HG02571 (cell line): Measurements from ENCODE around the gene GLYATL2.

Experiments used
- ATAC-seq: cut with Tn5 transposase; IDR thresholded peaks from one replicate; pipeline ENCODE4 v1.9.1; 2021; ENCODE audit warnings: mild to moderate bottlenecking, moderate library complexity; ENCODE audit not compliant: unreplicated experiment

The GLYATL2 gene

DNA sequence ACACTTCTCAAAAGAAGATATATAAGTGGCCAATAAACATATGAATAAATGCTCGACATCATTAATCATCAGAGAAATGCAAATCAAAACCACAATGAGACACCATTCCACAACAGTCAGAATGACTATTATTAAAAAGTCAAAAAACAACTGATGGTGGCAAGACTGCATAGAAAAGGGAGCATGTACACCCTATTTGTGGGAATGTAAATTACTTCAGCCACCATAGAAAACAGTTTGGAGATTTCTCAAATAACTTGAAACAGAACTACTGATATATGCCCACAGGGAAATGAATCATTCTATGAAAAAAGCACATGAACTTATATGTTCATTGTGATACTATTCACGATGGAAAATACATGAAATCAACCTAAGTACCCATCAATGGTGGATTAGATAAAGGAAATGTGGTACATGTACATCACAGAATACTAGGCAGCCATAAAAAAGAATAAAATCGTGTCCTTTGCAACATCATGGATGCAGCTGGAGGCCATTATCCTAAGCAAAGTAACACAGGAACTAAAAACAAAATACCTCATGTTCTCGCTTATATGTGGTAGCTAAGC, 42.4 kb downstream of the GLYATL2 start:
- ATAC-seq: no peak

GRCh38 chr11:58801302-58801701, 43.2 kb downstream of the GLYATL2 start:
- ATAC-seq: no peak

DNA sequence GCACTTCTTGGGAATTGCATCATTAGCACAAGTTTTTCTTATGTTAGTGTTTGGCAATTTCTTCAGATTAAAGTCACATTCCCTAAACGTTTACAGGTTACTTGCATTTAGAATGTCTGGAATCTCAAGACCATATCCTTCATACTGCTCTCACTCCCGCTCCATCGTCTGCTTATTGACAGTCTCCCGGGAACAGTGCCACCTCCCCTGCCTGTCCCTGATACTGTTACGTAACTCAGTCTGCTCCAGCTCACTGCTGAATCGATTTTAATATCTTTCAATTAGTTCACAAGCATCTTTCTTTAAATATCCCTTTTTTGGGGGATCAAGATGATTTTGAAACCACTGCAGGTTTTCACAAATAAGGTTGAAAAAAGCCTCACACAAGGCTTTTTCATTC, 48.2 kb downstream of the GLYATL2 start:
- ATAC-seq: no peak

- peak; percentile 95 for ATAC-seq
Observed at GRCh38 chr11:58788355-58789023, 56.0 kb downstream of the GLYATL2 start.

- ATAC-seq: peak; percentile 5
Observed at GRCh38 chr11:58787903-58788302, 56.6 kb downstream of the GLYATL2 start.

DNA sequence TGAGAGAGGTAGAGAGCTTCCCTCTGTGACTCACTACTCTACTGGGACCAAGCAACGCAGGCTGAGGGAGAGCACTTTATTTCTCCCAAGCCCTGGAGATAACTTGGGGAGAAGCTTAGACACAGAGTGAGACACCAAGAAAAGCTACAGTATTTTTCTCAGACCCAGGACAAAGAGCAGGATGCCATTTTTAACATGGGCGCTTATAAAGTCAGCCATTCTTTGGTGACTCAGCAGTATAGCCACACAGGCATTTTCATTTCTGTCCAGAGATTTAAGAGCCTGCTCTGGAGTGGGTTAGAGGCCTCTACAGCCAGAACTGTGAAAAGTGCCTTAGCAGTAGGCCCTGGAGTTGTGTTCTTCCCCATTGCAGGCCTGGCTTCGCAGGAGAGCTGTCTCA, 57.8 kb downstream of the GLYATL2 start:
- ATAC-seq: no peak

DNA sequence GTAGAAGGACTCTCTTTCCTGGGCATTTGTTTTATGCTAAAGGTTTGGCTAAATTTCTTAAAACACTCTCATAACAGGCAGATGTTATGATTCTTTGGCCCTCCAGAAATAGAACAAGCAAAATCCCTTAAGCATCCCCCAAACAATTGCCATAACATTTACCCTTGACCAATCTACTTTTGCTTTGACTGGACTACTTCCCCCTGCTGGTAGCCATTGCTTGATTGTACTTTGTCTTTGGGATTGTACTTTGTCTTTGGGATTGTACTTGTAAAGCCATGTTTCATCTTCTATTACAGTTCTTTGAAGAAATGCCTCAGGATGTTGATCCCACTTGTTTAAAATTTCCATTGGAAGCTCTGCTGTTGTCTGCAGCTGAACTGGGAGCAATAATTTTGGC, 59.5 kb downstream of the GLYATL2 start:
- ATAC-seq: no peak
